Measurements from ENCODE around the gene COA6.

DNA sequence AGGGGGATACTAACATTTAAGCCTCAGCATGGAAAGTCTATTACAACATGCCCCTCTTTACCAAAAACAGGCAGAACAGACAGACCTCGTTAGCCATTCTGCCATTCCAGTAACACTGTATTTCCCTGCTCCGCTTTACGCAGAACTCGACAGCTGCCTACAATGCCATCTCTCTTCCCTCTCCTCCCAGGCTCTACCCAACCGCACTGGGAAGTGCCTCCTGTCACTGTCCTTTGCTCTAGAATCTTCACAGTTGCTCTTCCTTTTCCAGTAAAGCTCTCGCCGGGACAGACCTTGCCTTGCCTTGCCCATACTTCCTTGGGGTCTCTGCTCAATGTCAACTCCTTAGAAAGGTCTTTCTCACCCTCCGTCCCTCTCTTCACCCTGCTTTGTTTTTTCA is 22.8 kb downstream of the COA6 start:
- TF ChIP-seq, protein P1, sequence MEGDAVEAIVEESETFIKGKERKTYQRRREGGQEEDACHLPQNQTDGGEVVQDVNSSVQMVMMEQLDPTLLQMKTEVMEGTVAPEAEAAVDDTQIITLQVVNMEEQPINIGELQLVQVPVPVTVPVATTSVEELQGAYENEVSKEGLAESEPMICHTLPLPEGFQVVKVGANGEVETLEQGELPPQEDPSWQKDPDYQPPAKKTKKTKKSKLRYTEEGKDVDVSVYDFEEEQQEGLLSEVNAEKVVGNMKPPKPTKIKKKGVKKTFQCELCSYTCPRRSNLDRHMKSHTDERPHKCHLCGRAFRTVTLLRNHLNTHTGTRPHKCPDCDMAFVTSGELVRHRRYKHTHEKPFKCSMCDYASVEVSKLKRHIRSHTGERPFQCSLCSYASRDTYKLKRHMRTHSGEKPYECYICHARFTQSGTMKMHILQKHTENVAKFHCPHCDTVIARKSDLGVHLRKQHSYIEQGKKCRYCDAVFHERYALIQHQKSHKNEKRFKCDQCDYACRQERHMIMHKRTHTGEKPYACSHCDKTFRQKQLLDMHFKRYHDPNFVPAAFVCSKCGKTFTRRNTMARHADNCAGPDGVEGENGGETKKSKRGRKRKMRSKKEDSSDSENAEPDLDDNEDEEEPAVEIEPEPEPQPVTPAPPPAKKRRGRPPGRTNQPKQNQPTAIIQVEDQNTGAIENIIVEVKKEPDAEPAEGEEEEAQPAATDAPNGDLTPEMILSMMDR (IDR thresholded peaks at IDR 0.05) = no peak
- no peak for TF ChIP-seq POLR2AphosphoS2 (conservative IDR thresholded peaks at IDR 0.05; ENCODE audit: low read length)
- no peak for TF ChIP-seq CBX8 (IDR thresholded peaks at IDR 0.05)
- no peak for TF ChIP-seq CHD4 (IDR thresholded peaks at IDR 0.05; ENCODE audit: borderline replicate concordance)
- TF ChIP-seq TP53 (CRISPR knock-in tag; IDR thresholded peaks at IDR 0.05) = no peak
